SK-N-SH treated with all-trans-retinoic acid at 6 μM for 48 hours (cell line): ENCODE data around the gene ELF3.
"Not testable (repeated sequence)": the region's sequence is repeated elsewhere in the genome, so short reads cannot be mapped to it uniquely, and the experiment has no call there.

ENCODE experiments used
- ATAC-seq: fragments of 200-7000 bp; cut with Tn5 transposase; 3 replicates; pipeline ENCODE4 v1.9.1; 2020; ENCODE audit warnings: mild to moderate bottlenecking, moderate library complexity
- ARNTL ChIP-seq: fragments of 450-650 bp; formaldehyde crosslinking; IDR thresholded peaks from 2 replicates; pipeline ENCODE4 v1.5.0; 2020; ENCODE audit warnings: low read depth, mild to moderate bottlenecking, moderate library complexity, borderline replicate concordance
- CSDC2 ChIP-seq: fragments of 250-450 bp; sonication (Bioruptor Pico); IDR thresholded peaks from 2 replicates; pipeline ENCODE4 v1.5.0; 2020; ENCODE audit warnings: mild to moderate bottlenecking, moderate library complexity
- ESRRG ChIP-seq: fragments of 250-450 bp; sonication (Bioruptor Pico); IDR thresholded peaks from 2 replicates; pipeline ENCODE4 v1.6.1; 2021; ENCODE audit warnings: mild to moderate bottlenecking
- ISL1 ChIP-seq: fragments of 250-450 bp; sonication (Bioruptor Pico); IDR thresholded peaks from 2 replicates; pipeline ENCODE4 v2.1.2; 2022; ENCODE audit warnings: mild to moderate bottlenecking, moderate library complexity
- OSR1 ChIP-seq: fragments of 250-450 bp; sonication (Bioruptor Pico); IDR thresholded peaks from 2 replicates; pipeline ENCODE4 v1.8.0; 2022; ENCODE audit warnings: moderate library complexity, mild to moderate bottlenecking, inconsistent platforms
- PPARA ChIP-seq: fragments of 250-450 bp; sonication (Bioruptor Pico); IDR thresholded peaks from 2 replicates; pipeline ENCODE4 v1.5.0; 2020; ENCODE audit warnings: mild to moderate bottlenecking, borderline replicate concordance
- RARB ChIP-seq: fragments of 250-450 bp; sonication (Bioruptor Pico); IDR thresholded peaks from 2 replicates; pipeline ENCODE4 v1.8.0; 2021; ENCODE audit warnings: mild to moderate bottlenecking, moderate library complexity
- SNAI2 ChIP-seq: fragments of 250-450 bp; sonication (Bioruptor Pico); IDR thresholded peaks from 2 replicates; pipeline ENCODE4 v1.5.0; 2020; ENCODE audit warnings: mild to moderate bottlenecking, moderate library complexity
- ZFP30 ChIP-seq: fragments of 450-650 bp; formaldehyde crosslinking; IDR thresholded peaks from 2 replicates; pipeline ENCODE4 v1.5.0; 2022; ENCODE audit warnings: mild to moderate bottlenecking, moderate library complexity
- ZNF565 ChIP-seq: fragments of 450-650 bp; formaldehyde crosslinking; conservative IDR thresholded peaks from 2 replicates; pipeline ENCODE4 v1.5.0; 2020; ENCODE audit warnings: low read depth, mild to moderate bottlenecking, moderate library complexity
- ZNF70 ChIP-seq: fragments of 450-650 bp; formaldehyde crosslinking; IDR thresholded peaks from 2 replicates; pipeline ENCODE4 v1.5.0; 2020; ENCODE audit warnings: mild to moderate bottlenecking, moderate library complexity
- TF ChIP-seq, protein P1 (sequence below): fragments of 250-450 bp; sonication (Bioruptor Pico); IDR thresholded peaks from 2 replicates; pipeline ENCODE4 v1.5.1; 2020; ENCODE audit warnings: low read depth, mild to moderate bottlenecking, moderate library complexity
- TF ChIP-seq, protein P2 (sequence below): fragments of 250-450 bp; sonication (Bioruptor Pico); IDR thresholded peaks from 2 replicates; pipeline ENCODE4 v1.5.1; 2021; ENCODE audit warnings: mild to moderate bottlenecking, moderate library complexity
- TF ChIP-seq, protein P3 (sequence below): fragments of 250-450 bp; sonication (Bioruptor Pico); IDR thresholded peaks from 2 replicates; pipeline ENCODE4 v1.8.0; 2021; ENCODE audit warnings: low read depth, mild to moderate bottlenecking, moderate library complexity, borderline replicate concordance
- TF ChIP-seq, protein P4 (sequence below): fragments of 250-450 bp; sonication (Bioruptor Pico); IDR thresholded peaks from 2 replicates; pipeline ENCODE4 v1.5.0; 2020; ENCODE audit warnings: mild to moderate bottlenecking, moderate library complexity
- TF ChIP-seq, protein P5 (sequence below): fragments of 250-450 bp; sonication (Bioruptor Pico); IDR thresholded peaks from 2 replicates; pipeline ENCODE4 v1.8.0; 2020; ENCODE audit warnings: mild to moderate bottlenecking, moderate library complexity, borderline replicate concordance

Gene ELF3

DNA sequence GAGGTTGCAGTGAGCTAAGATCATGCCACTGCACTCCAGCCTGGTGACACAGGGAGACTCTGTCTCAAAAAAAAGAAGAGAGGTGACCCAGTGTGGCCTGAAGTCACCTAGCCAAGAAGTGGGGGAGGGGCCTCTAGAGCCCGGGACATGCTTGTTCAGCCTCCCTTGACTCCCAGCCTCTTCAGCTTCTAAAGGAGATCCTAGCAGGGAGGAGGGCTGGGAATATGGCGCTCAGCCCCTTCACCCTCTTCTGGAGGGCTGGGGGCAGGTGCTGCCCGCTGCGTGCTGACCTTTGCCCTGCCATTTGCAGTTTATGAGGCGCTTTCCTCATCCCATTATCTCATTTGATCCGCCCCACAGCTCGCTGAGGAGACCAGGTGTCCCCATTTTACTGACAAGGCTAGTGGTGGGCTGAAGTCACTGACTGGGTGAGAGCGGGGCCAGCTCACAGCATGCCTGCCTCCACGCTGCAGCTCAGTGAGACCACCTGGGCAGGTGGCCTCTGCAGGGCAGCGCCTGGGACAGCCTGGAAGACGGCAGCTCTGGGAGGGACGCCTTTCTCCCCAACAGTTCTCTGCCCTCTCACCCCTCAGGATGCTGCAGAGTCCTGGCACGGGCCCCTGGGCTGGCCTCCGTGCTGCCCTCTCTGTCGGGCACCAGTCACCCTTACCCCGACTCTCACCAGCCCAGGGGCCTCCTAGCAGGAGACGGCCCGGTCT is 7.5 kb downstream of the ELF3 start:
- ATAC-seq: no peak
- no peak for TF ChIP-seq ARNTL (CRISPR knock-in tag)
- TF ChIP-seq, protein P1, sequence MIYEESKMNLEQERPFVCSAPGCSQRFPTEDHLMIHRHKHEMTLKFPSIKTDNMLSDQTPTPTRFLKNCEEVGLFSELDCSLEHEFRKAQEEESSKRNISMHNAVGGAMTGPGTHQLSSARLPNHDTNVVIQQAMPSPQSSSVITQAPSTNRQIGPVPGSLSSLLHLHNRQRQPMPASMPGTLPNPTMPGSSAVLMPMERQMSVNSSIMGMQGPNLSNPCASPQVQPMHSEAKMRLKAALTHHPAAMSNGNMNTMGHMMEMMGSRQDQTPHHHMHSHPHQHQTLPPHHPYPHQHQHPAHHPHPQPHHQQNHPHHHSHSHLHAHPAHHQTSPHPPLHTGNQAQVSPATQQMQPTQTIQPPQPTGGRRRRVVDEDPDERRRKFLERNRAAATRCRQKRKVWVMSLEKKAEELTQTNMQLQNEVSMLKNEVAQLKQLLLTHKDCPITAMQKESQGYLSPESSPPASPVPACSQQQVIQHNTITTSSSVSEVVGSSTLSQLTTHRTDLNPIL: no peak
- TF ChIP-seq, protein P2, sequence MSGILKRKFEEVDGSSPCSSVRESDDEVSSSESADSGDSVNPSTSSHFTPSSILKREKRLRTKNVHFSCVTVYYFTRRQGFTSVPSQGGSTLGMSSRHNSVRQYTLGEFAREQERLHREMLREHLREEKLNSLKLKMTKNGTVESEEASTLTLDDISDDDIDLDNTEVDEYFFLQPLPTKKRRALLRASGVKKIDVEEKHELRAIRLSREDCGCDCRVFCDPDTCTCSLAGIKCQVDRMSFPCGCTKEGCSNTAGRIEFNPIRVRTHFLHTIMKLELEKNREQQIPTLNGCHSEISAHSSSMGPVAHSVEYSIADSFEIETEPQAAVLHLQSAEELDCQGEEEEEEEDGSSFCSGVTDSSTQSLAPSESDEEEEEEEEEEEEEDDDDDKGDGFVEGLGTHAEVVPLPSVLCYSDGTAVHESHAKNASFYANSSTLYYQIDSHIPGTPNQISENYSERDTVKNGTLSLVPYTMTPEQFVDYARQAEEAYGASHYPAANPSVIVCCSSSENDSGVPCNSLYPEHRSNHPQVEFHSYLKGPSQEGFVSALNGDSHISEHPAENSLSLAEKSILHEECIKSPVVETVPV (CRISPR knock-in tag): no peak
- TF ChIP-seq, protein P3, sequence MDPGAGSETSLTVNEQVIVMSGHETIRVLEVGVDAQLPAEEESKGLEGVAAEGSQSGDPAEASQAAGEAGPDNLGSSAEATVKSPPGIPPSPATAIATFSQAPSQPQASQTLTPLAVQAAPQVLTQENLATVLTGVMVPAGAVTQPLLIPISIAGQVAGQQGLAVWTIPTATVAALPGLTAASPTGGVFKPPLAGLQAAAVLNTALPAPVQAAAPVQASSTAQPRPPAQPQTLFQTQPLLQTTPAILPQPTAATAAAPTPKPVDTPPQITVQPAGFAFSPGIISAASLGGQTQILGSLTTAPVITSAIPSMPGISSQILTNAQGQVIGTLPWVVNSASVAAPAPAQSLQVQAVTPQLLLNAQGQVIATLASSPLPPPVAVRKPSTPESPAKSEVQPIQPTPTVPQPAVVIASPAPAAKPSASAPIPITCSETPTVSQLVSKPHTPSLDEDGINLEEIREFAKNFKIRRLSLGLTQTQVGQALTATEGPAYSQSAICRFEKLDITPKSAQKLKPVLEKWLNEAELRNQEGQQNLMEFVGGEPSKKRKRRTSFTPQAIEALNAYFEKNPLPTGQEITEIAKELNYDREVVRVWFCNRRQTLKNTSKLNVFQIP (CRISPR knock-in tag): no peak
- TF ChIP-seq ESRRG (CRISPR knock-in tag): no peak
- TF ChIP-seq ZNF70 (CRISPR knock-in tag): no peak
- no peak for TF ChIP-seq ZFP30 (CRISPR knock-in tag)
- TF ChIP-seq OSR1 (CRISPR knock-in tag): no peak
- TF ChIP-seq RARB: no peak
- no peak for TF ChIP-seq CSDC2

DNA sequence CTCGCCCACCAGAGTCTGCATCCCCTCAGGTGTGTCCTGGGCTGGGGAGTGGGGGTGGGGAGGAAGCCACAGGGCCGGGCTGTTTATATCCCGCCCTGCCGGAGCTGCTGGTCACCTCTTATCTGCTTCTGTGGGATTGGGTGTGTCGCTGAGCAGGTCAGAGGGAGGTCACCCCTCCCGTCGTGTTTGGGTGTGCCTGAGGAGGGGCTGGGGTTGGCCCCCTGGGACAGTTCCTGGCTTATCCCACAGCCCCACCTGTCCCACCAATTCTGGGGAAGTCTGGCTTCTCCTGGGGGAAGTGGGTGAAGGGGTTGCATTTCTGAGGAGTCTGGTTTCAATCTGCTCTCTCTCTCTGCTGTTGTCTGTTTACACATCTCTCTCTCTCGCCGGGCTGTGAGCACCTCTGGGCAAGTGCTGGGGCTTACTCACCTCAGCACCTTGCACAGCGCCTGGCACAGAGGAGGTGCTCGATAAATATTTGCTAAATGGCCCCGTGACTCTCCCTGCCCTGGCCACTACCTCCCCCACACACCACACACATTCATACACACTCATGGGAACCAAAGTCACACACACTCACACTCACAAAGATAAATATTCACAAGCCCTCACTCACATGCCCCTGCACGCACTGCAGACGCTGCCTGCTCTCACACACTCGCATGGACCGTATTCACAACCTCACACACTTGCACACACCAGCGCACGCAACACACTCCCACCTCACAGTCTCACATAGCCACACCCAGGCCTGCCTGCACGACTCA is 8.3 kb downstream of the ELF3 start:
- ATAC-seq: no peak
- TF ChIP-seq PPARA (CRISPR knock-in tag) (no peak), RARB (no peak)

DNA sequence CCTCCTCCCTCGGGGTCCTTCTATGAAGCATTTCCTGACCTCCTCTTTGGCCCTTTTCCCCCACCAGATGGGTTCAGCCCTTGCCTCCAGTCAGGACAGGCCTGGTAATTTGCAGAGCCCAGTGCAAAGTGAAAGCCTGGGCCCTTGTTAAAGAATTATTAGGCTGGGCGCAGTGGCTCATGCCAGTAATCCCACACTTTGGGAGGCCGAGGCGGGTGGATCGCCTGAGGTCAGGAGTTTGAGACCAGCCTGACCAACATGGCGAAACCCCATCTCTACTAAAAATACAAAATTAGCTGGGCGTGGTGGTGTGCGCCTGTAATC is 8.8 kb downstream of the ELF3 start:
- ATAC-seq: not testable (repeated sequence)

DNA sequence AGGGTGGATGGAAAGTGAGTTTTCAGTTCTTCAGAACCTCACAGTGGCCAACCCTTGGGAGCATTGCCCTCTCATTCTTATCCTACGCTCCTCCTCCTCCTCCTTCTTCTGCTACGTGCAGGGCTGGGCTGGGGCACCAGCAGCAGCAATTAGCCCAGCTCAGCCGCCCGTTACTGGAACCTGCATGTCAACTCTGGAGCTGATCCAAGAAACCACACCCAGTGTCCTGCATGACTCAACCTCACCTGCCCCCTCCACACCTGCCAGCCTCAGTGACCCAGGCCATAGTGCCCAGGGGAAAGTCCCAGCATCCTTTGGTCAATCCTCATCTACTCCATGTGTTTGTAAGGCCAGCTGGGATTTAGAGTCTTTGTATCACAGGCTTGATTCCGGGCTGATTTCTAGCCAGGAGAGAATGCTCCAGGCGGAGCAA is 12.6 kb downstream of the ELF3 start:
- TF ChIP-seq SNAI2 (CRISPR knock-in tag) (no peak), ISL1 (CRISPR knock-in tag) (no peak), RARB (no peak), ARNTL (CRISPR knock-in tag) (no peak), ZNF565 (no peak), CSDC2 (no peak), ESRRG (CRISPR knock-in tag) (no peak)
- TF ChIP-seq, protein P1: no peak
- TF ChIP-seq, protein P4, sequence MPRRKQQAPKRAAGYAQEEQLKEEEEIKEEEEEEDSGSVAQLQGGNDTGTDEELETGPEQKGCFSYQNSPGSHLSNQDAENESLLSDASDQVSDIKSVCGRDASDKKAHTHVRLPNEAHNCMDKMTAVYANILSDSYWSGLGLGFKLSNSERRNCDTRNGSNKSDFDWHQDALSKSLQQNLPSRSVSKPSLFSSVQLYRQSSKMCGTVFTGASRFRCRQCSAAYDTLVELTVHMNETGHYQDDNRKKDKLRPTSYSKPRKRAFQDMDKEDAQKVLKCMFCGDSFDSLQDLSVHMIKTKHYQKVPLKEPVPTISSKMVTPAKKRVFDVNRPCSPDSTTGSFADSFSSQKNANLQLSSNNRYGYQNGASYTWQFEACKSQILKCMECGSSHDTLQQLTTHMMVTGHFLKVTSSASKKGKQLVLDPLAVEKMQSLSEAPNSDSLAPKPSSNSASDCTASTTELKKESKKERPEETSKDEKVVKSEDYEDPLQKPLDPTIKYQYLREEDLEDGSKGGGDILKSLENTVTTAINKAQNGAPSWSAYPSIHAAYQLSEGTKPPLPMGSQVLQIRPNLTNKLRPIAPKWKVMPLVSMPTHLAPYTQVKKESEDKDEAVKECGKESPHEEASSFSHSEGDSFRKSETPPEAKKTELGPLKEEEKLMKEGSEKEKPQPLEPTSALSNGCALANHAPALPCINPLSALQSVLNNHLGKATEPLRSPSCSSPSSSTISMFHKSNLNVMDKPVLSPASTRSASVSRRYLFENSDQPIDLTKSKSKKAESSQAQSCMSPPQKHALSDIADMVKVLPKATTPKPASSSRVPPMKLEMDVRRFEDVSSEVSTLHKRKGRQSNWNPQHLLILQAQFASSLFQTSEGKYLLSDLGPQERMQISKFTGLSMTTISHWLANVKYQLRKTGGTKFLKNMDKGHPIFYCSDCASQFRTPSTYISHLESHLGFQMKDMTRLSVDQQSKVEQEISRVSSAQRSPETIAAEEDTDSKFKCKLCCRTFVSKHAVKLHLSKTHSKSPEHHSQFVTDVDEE (CRISPR knock-in tag): no peak
- TF ChIP-seq, protein P3 (CRISPR knock-in tag): no peak
- TF ChIP-seq, protein P2 (CRISPR knock-in tag): no peak
- TF ChIP-seq, protein P5, sequence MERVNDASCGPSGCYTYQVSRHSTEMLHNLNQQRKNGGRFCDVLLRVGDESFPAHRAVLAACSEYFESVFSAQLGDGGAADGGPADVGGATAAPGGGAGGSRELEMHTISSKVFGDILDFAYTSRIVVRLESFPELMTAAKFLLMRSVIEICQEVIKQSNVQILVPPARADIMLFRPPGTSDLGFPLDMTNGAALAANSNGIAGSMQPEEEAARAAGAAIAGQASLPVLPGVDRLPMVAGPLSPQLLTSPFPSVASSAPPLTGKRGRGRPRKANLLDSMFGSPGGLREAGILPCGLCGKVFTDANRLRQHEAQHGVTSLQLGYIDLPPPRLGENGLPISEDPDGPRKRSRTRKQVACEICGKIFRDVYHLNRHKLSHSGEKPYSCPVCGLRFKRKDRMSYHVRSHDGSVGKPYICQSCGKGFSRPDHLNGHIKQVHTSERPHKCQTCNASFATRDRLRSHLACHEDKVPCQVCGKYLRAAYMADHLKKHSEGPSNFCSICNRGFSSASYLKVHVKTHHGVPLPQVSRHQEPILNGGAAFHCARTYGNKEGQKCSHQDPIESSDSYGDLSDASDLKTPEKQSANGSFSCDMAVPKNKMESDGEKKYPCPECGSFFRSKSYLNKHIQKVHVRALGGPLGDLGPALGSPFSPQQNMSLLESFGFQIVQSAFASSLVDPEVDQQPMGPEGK (CRISPR knock-in tag): no peak
- no peak for ATAC-seq
